GM18873 (cell line): Measurements from ENCODE around the gene TNFAIP8.

Experiments used
- ATAC-seq: cut with Tn5 transposase; IDR thresholded peaks from one replicate; pipeline ENCODE4 v1.9.1; 2021; ENCODE audit warnings: mild to moderate bottlenecking, moderate library complexity, moderate number of reproducible peaks; ENCODE audit not compliant: unreplicated experiment, low FRiP score

Gene TNFAIP8

GRCh38 chr5:119345861-119346260 is 10.0 kb upstream of the TNFAIP8 start:
- no peak for ATAC-seq

- no peak for ATAC-seq
These were observed 9.4 kb upstream of the TNFAIP8 start for GRCh38 chr5:119346394-119346793.

GRCh38 chr5:119347574-119347973 is 8.2 kb upstream of the TNFAIP8 start:
- no peak for ATAC-seq

GRCh38 chr5:119347991-119348390 is 7.8 kb upstream of the TNFAIP8 start:
- no peak for ATAC-seq

- no peak for ATAC-seq
These were observed 2.6 kb upstream of the TNFAIP8 start for GRCh38 chr5:119353213-119353612.

GRCh38 chr5:119353686-119354366 is 2.0 kb upstream of the TNFAIP8 start:
- ATAC-seq = peak; percentile 85

GRCh38 chr5:119354537-119355243 is 1.1 kb upstream of the TNFAIP8 start:
- ATAC-seq = no peak

GRCh38 chr5:119355244-119355638 is 578 bp upstream of the TNFAIP8 start:
- no peak for ATAC-seq

- no peak for ATAC-seq
These were observed 881 bp downstream of the TNFAIP8 start for GRCh38 chr5:119356612-119357188.

GRCh38 chr5:119357270-119357669 is 1.5 kb downstream of the TNFAIP8 start:
- no peak for ATAC-seq

- no peak for ATAC-seq
These were observed 2.1 kb downstream of the TNFAIP8 start for GRCh38 chr5:119357808-119358529.

- ATAC-seq = no peak
These were observed 2.7 kb downstream of the TNFAIP8 start for GRCh38 chr5:119358530-119358900.

GRCh38 chr5:119358901-119359603 is 3.2 kb downstream of the TNFAIP8 start:
- ATAC-seq = no peak

GRCh38 chr5:119359737-119360413 is 4.1 kb downstream of the TNFAIP8 start:
- no peak for ATAC-seq

GRCh38 chr5:119360905-119361593 is 5.2 kb downstream of the TNFAIP8 start:
- ATAC-seq = no peak

GRCh38 chr5:119361594-119362125 is 5.8 kb downstream of the TNFAIP8 start:
- no peak for ATAC-seq

- no peak for ATAC-seq
These were observed 6.9 kb downstream of the TNFAIP8 start for GRCh38 chr5:119362714-119363113.

- no peak for ATAC-seq
These were observed 7.5 kb downstream of the TNFAIP8 start for GRCh38 chr5:119363271-119363670.

- no peak for ATAC-seq
These were observed 8.1 kb downstream of the TNFAIP8 start for GRCh38 chr5:119363936-119364335.
